ENCODE measurements around the gene GTF3A. TPM values are rescaled to one million over a fixed set of nuclear protein-coding genes. Genes with fewer than 3 reads are reported as not detected.

Gene GTF3A
- 85.8 to 105 TPM (median 98.4 TPM) in 5 replicates for total RNA-seq (2022; extraction: Qiagen RNA extraction; ENCODE audit: low read depth)

GRCh38 chr13:27424246-27425157 is at the start of gene GTF3A:
Gene GTF3A, plus strand, starts transcription at chr13:27424619.

DNA sequence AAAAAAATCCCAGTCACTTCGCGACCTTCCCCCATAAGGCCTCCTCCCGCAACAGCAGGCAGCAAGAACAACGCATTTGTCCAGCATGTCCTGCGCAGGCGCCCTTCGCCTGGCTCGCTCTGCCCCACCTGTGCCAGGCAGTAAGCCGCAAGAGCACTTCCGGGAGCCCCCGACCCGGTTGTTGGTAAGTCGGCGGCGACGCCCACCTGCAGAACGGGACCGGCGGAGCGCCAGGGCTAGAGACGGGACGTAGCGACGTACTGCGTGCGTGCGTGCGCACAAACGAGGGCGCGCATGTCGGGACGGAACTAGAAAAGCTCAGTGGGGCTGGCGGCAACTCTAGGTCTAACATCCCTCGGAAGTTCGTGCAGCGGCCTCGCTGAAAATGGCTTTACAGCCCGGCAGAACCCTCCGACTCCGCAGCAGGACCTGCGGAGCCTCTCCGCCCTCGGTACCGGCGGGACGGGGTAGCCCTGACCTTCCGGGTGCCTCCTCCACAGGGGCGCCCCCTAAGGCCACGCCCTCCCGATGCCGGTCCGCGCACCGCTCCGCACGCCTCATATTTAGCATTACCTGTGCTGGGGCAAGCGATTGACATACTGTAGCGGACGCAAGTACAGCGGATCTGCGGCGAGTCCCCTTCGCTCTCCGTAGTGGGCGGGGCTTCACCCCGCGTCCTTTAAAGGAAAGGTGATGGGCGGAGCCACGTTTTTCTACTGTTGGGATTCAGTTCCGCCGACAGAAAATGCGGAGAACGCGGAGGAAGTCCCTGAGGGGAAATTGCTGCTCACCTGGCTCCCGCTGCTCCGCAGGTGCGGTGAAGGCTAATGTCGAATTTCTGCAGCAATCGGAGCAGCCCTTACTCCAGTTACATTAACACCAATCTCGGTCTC is 25.8 kb downstream of the GTF3A start, which contains the start of gene MTIF3:
TSS of gene MTIF3 (minus strand) at position 629 of the 893 bp plus-strand sequence. CDS start 10,116 bp downstream, outside the sequence.

Other genes starting within 250 kb of the GTF3A start
- gene RPL21, start 173.1 kb upstream of the GTF3A start, total RNA-seq (2022; extraction: Qiagen RNA extraction; ENCODE audit: low read depth) = 1,214 to 1,539 TPM (median 1,306 TPM) in 5 replicates
- 2.6 to 5.5 TPM (median 4.1 TPM) in 5 replicates for gene RASL11A, start 153.8 kb upstream of the GTF3A start, total RNA-seq (2022; extraction: Qiagen RNA extraction; ENCODE audit: low read depth)
- gene MTIF3, start 25.9 kb downstream of the GTF3A start, total RNA-seq (2022; extraction: Qiagen RNA extraction; ENCODE audit: low read depth) = 20.0 to 24.6 TPM (median 21.3 TPM) in 5 replicates
- 3.0 to 4.5 TPM (median 3.8 TPM) in 5 replicates for gene LNX2, start 195.9 kb downstream of the GTF3A start, total RNA-seq (2022; extraction: Qiagen RNA extraction; ENCODE audit: low read depth)
- 148 to 175 TPM (median 159 TPM) in 5 replicates for gene POLR1D, start 197.3 kb downstream of the GTF3A start, total RNA-seq (2022; extraction: Qiagen RNA extraction; ENCODE audit: low read depth)

Measured in A549 treated with DMSO at 1 μM for 4 hours (cell line).